ENCODE data around the gene FCF1.
A peak's percentile ranks its signal among the peaks of the same experiment; 100 is the strongest.

FCF1 gene

GRCh38 chr14:74712499-74713394, at the start of gene FCF1, which contains the start of gene AREL1:
FCF1 (plus strand) TSS chr14:74713144; CDS start chr14:74713198, 54 bp downstream.
AREL1 (minus strand) TSS chr14:74713080; CDS start chr14:74685615, 27,465 bp downstream.
- DNase-seq (ENCODE audit: low read depth) = peak; percentile 40

- DNase-seq (ENCODE audit: low read depth) = no peak
Observed at GRCh38 chr14:74663884-74664283, 49.1 kb upstream of the FCF1 start.

- no peak for DNase-seq (ENCODE audit: low read depth)
Observed at GRCh38 chr14:74664717-74665116, 48.2 kb upstream of the FCF1 start.

- peak; percentile 72 for DNase-seq (ENCODE audit: low read depth)
Observed at GRCh38 chr14:74667758-74668157, 45.2 kb upstream of the FCF1 start.

- no peak for DNase-seq (ENCODE audit: low read depth)
Observed at GRCh38 chr14:74669256-74669655, 43.7 kb upstream of the FCF1 start.

- no peak for DNase-seq (ENCODE audit: low read depth)
Observed at GRCh38 chr14:74669846-74670245, 43.1 kb upstream of the FCF1 start.

- peak; percentile 43 for DNase-seq (ENCODE audit: low read depth)
Observed at GRCh38 chr14:74670726-74671411, 42.1 kb upstream of the FCF1 start.

- peak; percentile 53 for DNase-seq (ENCODE audit: low read depth)
Observed at GRCh38 chr14:74671789-74672188, 41.2 kb upstream of the FCF1 start.

GRCh38 chr14:74673768-74674167, 39.2 kb upstream of the FCF1 start:
- DNase-seq (ENCODE audit: low read depth) = no peak

GRCh38 chr14:74675219-74675618, 37.7 kb upstream of the FCF1 start:
- DNase-seq (ENCODE audit: low read depth) = no peak

GRCh38 chr14:74682169-74682952, 30.6 kb upstream of the FCF1 start:
- no peak for DNase-seq (ENCODE audit: low read depth)

GRCh38 chr14:74683406-74683805, 29.5 kb upstream of the FCF1 start:
- DNase-seq (ENCODE audit: low read depth) = no peak

- no peak for DNase-seq (ENCODE audit: low read depth)
Observed at GRCh38 chr14:74684434-74684833, 28.5 kb upstream of the FCF1 start.

GRCh38 chr14:74685056-74685455, 27.9 kb upstream of the FCF1 start:
- no peak for DNase-seq (ENCODE audit: low read depth)

GRCh38 chr14:74685921-74686678, 26.8 kb upstream of the FCF1 start:
- DNase-seq (ENCODE audit: low read depth) = no peak

GRCh38 chr14:74691456-74691855, 21.5 kb upstream of the FCF1 start:
- DNase-seq (ENCODE audit: low read depth) = no peak

GRCh38 chr14:74693191-74693590, 19.8 kb upstream of the FCF1 start:
- no peak for DNase-seq (ENCODE audit: low read depth)

- no peak for DNase-seq (ENCODE audit: low read depth)
Observed at GRCh38 chr14:74695406-74695805, 17.5 kb upstream of the FCF1 start.

GRCh38 chr14:74697011-74697410, 15.9 kb upstream of the FCF1 start:
- DNase-seq (ENCODE audit: low read depth) = no peak

GRCh38 chr14:74697543-74697942, 15.4 kb upstream of the FCF1 start:
- peak; percentile 77 for DNase-seq (ENCODE audit: low read depth)

- no peak for DNase-seq (ENCODE audit: low read depth)
Observed at GRCh38 chr14:74697976-74698375, 15.0 kb upstream of the FCF1 start.

GRCh38 chr14:74698465-74698864, 14.5 kb upstream of the FCF1 start:
- no peak for DNase-seq (ENCODE audit: low read depth)

All from non-pigmented ciliary epithelial cell (primary cell).